Dedifferentiated amniotic fluid mesenchymal stem cell (primary cell): ENCODE measurements around the gene RAB22A.

Experiments used
- DNase-seq: peaks from one replicate; pipeline ENCODE4 v3.0.0-alpha.2; 2016; ENCODE audit errors: extremely low spot score

RAB22A gene

GRCh38 chr20:58300321-58300720 lies 9.2 kb upstream of the RAB22A start:
- no peak for DNase-seq

GRCh38 chr20:58303547-58303946 lies 6.0 kb upstream of the RAB22A start:
- no peak for DNase-seq

GRCh38 chr20:58305061-58305460 lies 4.5 kb upstream of the RAB22A start:
- DNase-seq, result no peak

- no peak for DNase-seq
Observed at GRCh38 chr20:58306421-58307261, 2.9 kb upstream of the RAB22A start.

- DNase-seq, result no peak
Observed at GRCh38 chr20:58307270-58307669, 2.2 kb upstream of the RAB22A start.

GRCh38 chr20:58308290-58308679 lies 1.2 kb upstream of the RAB22A start:
- no peak for DNase-seq

GRCh38 chr20:58308680-58309527 lies 611 bp upstream of the RAB22A start:
- DNase-seq, result no peak

GRCh38 chr20:58310291-58310782 lies 822 bp downstream of the RAB22A start:
- DNase-seq, result no peak

- DNase-seq, result no peak
Observed at GRCh38 chr20:58312836-58313235, 3.3 kb downstream of the RAB22A start.

GRCh38 chr20:58313396-58313795 lies 3.9 kb downstream of the RAB22A start:
- DNase-seq, result no peak

GRCh38 chr20:58321205-58321604 lies 11.7 kb downstream of the RAB22A start:
- DNase-seq, result no peak

- DNase-seq, result no peak
Observed at GRCh38 chr20:58322083-58322482, 12.6 kb downstream of the RAB22A start.

GRCh38 chr20:58325912-58326311 lies 16.4 kb downstream of the RAB22A start:
- no peak for DNase-seq

- no peak for DNase-seq
Observed at GRCh38 chr20:58327211-58327610, 17.7 kb downstream of the RAB22A start.

- DNase-seq, result no peak
Observed at GRCh38 chr20:58328836-58329235, 19.3 kb downstream of the RAB22A start.

- DNase-seq, result no peak
Observed at GRCh38 chr20:58329711-58330110, 20.2 kb downstream of the RAB22A start.

GRCh38 chr20:58330249-58330648 lies 20.7 kb downstream of the RAB22A start:
- DNase-seq, result no peak

- no peak for DNase-seq
Observed at GRCh38 chr20:58330687-58331086, 21.2 kb downstream of the RAB22A start.

- no peak for DNase-seq
Observed at GRCh38 chr20:58331961-58332551, 22.5 kb downstream of the RAB22A start.

GRCh38 chr20:58339741-58340140 lies 30.2 kb downstream of the RAB22A start:
- no peak for DNase-seq

GRCh38 chr20:58340151-58340550 lies 30.6 kb downstream of the RAB22A start:
- no peak for DNase-seq

GRCh38 chr20:58340853-58341252 lies 31.3 kb downstream of the RAB22A start:
- DNase-seq, result no peak
